ENCODE data around the gene NUP210. TPM values are rescaled to one million over a fixed set of nuclear protein-coding genes. Genes with fewer than 3 reads are reported as not detected.

NUP210 gene
- total and polyA plus RNA-seq, 2 experiments from 2014 or later: 13.8 to 73.9 TPM

GRCh38 chr3:13341229-13341905, 78.8 kb downstream of the NUP210 start:
- peaks cover 26% of the 10 kb centered on the region for H3K4me1 Mint-ChIP-seq
- no peaks in the 10 kb centered on the region for H3F3A ChIP-seq (replicated peaks; ENCODE audit: low read depth)
- no peak overlapping the region for H2AFZ ChIP-seq
- no peaks in the 10 kb centered on the region; the same call in 2 of the 3 replicates for H3K9me3 Mint-ChIP-seq
- ATAC-seq: no peak
- no peak overlapping the region for H3K4me3 Mint-ChIP-seq
- no peak for DNase-seq (ENCODE audit: low spot score)
- H3K4me2 ChIP-seq: no peak overlapping the region
- H3K36me3 Mint-ChIP-seq (ENCODE audit: low read depth): peaks cover 69% of the 10 kb centered on the region
- H3K79me2 ChIP-seq (replicated peaks; ENCODE audit: insufficient read depth): no peaks in the 10 kb centered on the region
- H3K27ac ChIP-seq (ENCODE audit: low read depth): no peak overlapping the region
- no peak overlapping the region for H3K4me3 ChIP-seq
- no peaks in the 10 kb centered on the region for H3K36me3 ChIP-seq (ENCODE audit: insufficient read depth)
- no peaks in the 10 kb centered on the region for H4K20me1 ChIP-seq (replicated peaks; ENCODE audit: insufficient read depth)
- no peak for TF ChIP-seq NANOG (IDR thresholded peaks at IDR 0.05; ENCODE audit: borderline replicate concordance)
- TF ChIP-seq REST (IDR thresholded peaks at IDR 0.05; ENCODE audit: unreplicated experiment): no peak
- TF ChIP-seq ZNF462 (CRISPR knock-in tag; IDR thresholded peaks at IDR 0.05): no peak
- no peak for TF ChIP-seq CTCF (conservative IDR thresholded peaks at IDR 0.05; ENCODE audit: low read depth in 2 of 2)
- no peak for TF ChIP-seq ZNF114 (CRISPR knock-in tag; IDR thresholded peaks at IDR 0.05)
- TF ChIP-seq EZH2phosphoT487 (IDR thresholded peaks at IDR 0.05; ENCODE audit: unreplicated experiment): no peak
- TF ChIP-seq STAT1 (IDR thresholded peaks at IDR 0.05; ENCODE audit: unreplicated experiment): no peak
- TF ChIP-seq EZH2 (IDR thresholded peaks at IDR 0.05; ENCODE audit: low read depth, unreplicated experiment): no peak
- no peak for TF ChIP-seq ZNF331 (CRISPR knock-in tag; IDR thresholded peaks at IDR 0.05; ENCODE audit: low read depth)
- TF ChIP-seq POLR2AphosphoS5 (IDR thresholded peaks at IDR 0.05; ENCODE audit: low read depth): no peak
- no peak for TF ChIP-seq JUNB (IDR thresholded peaks at IDR 0.05; ENCODE audit: unreplicated experiment)
- TF ChIP-seq ETS1 (IDR thresholded peaks at IDR 0.05): no peak
- TF ChIP-seq CREB1 (CRISPR knock-in tag; IDR thresholded peaks at IDR 0.05; ENCODE audit: low read depth): no peak
- no peaks in the 10 kb centered on the region for H3K27me3 ChIP-seq (ENCODE audit: insufficient read depth)
- peaks cover 16% of the 10 kb centered on the region for H3K27me3 Mint-ChIP-seq (ENCODE audit: insufficient read depth, low read depth, poor library complexity)
- peak overlapping the region; percentile 84 for H3K27ac Mint-ChIP-seq
- peaks cover 10% of the 10 kb centered on the region; the same call in 1 of the 2 replicates for H3K4me1 ChIP-seq (ENCODE audit: insufficient read depth)
- H3K9me2 ChIP-seq (ENCODE audit: insufficient read depth): no peaks in the 10 kb centered on the region

All from GM23338 (cell line).